IMR-90 (cell line): ENCODE measurements around the gene USP4. TPM values are rescaled to one million over a fixed set of nuclear protein-coding genes. Genes with fewer than 3 reads are reported as not detected.
"Not testable (repeated sequence)": the region's sequence is repeated elsewhere in the genome, so short reads cannot be mapped to it uniquely, and the experiment has no call there.

Experiments used
- ATAC-seq: fragments of 200-7000 bp; cut with Tn5 transposase; 2 replicates; pipeline ENCODE4 v1.9.1; 2020; ENCODE audit warnings: low read depth, mild to moderate bottlenecking, moderate library complexity
- BruUV-seq: library from RNA; stranded (reverse); fragments of 400-500 nt; replicated peaks from 2 replicates; lab custom pipeline; 2021; lab: Mats Ljungman, UMichigan
- CTCF ChIA-PET: fragments of 300-600 bp; formaldehyde crosslinking; extraction: SDS; loops from one replicate; lab custom pipeline; 2021; ENCODE audit warnings: antibody characterized with exemption; lab: Yijun Ruan, JAX
- POLR2A ChIA-PET: fragments of 300-600 bp; sonication (Branson Sonifier 250); formaldehyde crosslinking; loops from one replicate; lab custom pipeline; 2022; ENCODE audit warnings: antibody characterized with exemption; ENCODE audit not compliant: unreplicated experiment; lab: Charles Lee
- DNase-seq: peaks from one replicate; pipeline ENCODE4 v3.0.0; 2013
- H2AFZ ChIP-seq: replicated peaks from 2 replicates; pipeline ENCODE3; 2013; ENCODE audit warnings: low read length, mild to moderate bottlenecking; ENCODE audit not compliant: poor library complexity
- H2AK5ac ChIP-seq: 2 replicates; pipeline ENCODE4 v1.6.1; 2013; ENCODE audit warnings: low read depth, low read length, inconsistent platforms
- H2AK9ac ChIP-seq: replicated peaks from 2 replicates; pipeline ENCODE3; 2013; ENCODE audit warnings: mild to moderate bottlenecking, low read depth, low read length, moderate library complexity; ENCODE audit not compliant: poor library complexity
- H2BK120ac ChIP-seq: 2 replicates; pipeline ENCODE4 v1.6.1; 2013; ENCODE audit warnings: low read depth, low read length, inconsistent platforms
- H2BK15ac ChIP-seq: 3 replicates; pipeline ENCODE4 v1.6.1; 2013; ENCODE audit warnings: low read depth, low read length, inconsistent platforms
- H2BK20ac ChIP-seq: 2 replicates; pipeline ENCODE4 v1.6.1; 2013; ENCODE audit warnings: low read depth, mild to moderate bottlenecking, inconsistent platforms, low read length, moderate library complexity
- H2BK5ac ChIP-seq: 2 replicates; pipeline ENCODE4 v1.6.1; 2013; ENCODE audit warnings: mild to moderate bottlenecking, low read depth, low read length, inconsistent platforms; ENCODE audit not compliant: poor library complexity, severe bottlenecking
- H3K14ac ChIP-seq: replicated peaks from 2 replicates; pipeline ENCODE4 v1.6.1; 2013; ENCODE audit warnings: low read depth, low read length, inconsistent platforms
- H3K18ac ChIP-seq: 2 replicates; pipeline ENCODE4 v1.6.1; 2013; ENCODE audit warnings: low read depth, low read length, control low read depth
- H3K23ac ChIP-seq: 2 replicates; pipeline ENCODE4 v1.6.1; 2013; ENCODE audit warnings: low read depth, low read length, inconsistent platforms
- H3K27ac ChIP-seq: 2 replicates; pipeline ENCODE4 v1.5.1; 2013; ENCODE audit warnings: mild to moderate bottlenecking, control low read depth, low read length; ENCODE audit not compliant: insufficient read depth
- H3K27me3 ChIP-seq: 2 replicates; pipeline ENCODE4 v1.6.1; 2013; ENCODE audit warnings: low read length; ENCODE audit not compliant: control insufficient read depth, insufficient read depth
- H3K36me3 ChIP-seq: 2 replicates; pipeline ENCODE4 v1.6.1; 2013; ENCODE audit warnings: low read length, mixed read lengths; ENCODE audit not compliant: control insufficient read depth, insufficient read depth
- H3K4ac ChIP-seq: 2 replicates; pipeline ENCODE4 v1.6.1; 2013; ENCODE audit warnings: low read depth, low read length, inconsistent platforms
- H3K4me1 ChIP-seq: 2 replicates; pipeline ENCODE4 v1.6.1; 2013; ENCODE audit warnings: low read length, mixed read lengths; ENCODE audit not compliant: control insufficient read depth, insufficient read depth
- H3K4me2 ChIP-seq: 2 replicates; pipeline ENCODE4 v1.6.1; 2013; ENCODE audit warnings: low read depth, mild to moderate bottlenecking, control low read depth, low read length, moderate library complexity
- H3K4me3 ChIP-seq: 2 replicates; pipeline ENCODE4 v1.5.1; 2013; ENCODE audit warnings: low read depth, mild to moderate bottlenecking, control low read depth, low read length, moderate library complexity; ENCODE audit not compliant: insufficient read depth
- H3K56ac ChIP-seq: 2 replicates; pipeline ENCODE4 v1.6.1; 2013; ENCODE audit warnings: low read length, inconsistent platforms; ENCODE audit not compliant: insufficient read depth; ENCODE audit errors: extremely low read depth
- H3K79me1 ChIP-seq, 2 experiments: 2 replicates each; pipeline ENCODE4 v1.6.1; 2013; ENCODE audit warnings: low read length in 2 of 2, inconsistent platforms in 1 of 2, low read depth in 1 of 2
- H3K9ac ChIP-seq: 2 replicates; pipeline ENCODE4 v1.6.1; 2013; ENCODE audit warnings: low read depth, low read length, control low read depth
- H3K9me1 ChIP-seq: 2 replicates; pipeline ENCODE4 v1.6.1; 2013; ENCODE audit warnings: low read length, inconsistent platforms; ENCODE audit not compliant: insufficient read depth
- H3K9me3 ChIP-seq: 2 replicates; pipeline ENCODE4 v1.6.1; 2013; ENCODE audit warnings: low read length; ENCODE audit not compliant: control insufficient read depth, insufficient read depth
- H4K20me1 ChIP-seq: 2 replicates; pipeline ENCODE4 v1.6.1; 2013; ENCODE audit warnings: low read length, inconsistent platforms; ENCODE audit not compliant: insufficient read depth
- H4K5ac ChIP-seq: 2 replicates; pipeline ENCODE4 v1.6.1; 2013; ENCODE audit warnings: mild to moderate bottlenecking, low read depth, low read length, control low read depth
- H4K8ac ChIP-seq, 2 experiments: 2 replicates each; pipeline ENCODE4 v1.6.1; 2013; ENCODE audit warnings: low read depth in 2 of 2, low read length in 2 of 2, control low read depth in 1 of 2, inconsistent platforms in 1 of 2
- H4K91ac ChIP-seq: 2 replicates; pipeline ENCODE4 v1.6.1; 2013; ENCODE audit warnings: low read depth, low read length, inconsistent platforms; ENCODE audit not compliant: insufficient read depth
- WGBS, 2 experiments: methylation state at CpG; one replicate each; pipeline versions ENCODE4 v1.1.5 to v1.1.7; 2013; ENCODE audit warnings: missing lambda C conversion rate in 2 of 2; ENCODE audit not compliant: insufficient read length in 1 of 2; ENCODE audit errors: extremely low coverage in 2 of 2; 5-methylcytosine and 5-hydroxymethylcytosine counted together
- dilution Hi-C: fragments of 300-500 bp; cut with HindIII; formaldehyde crosslinking; loops from one replicate; pipeline ENCODE4 v1.14.3; 2018; ENCODE audit warnings: low sequenced_read_pairs; ENCODE audit not compliant: unreplicated experiment
- in situ Hi-C: fragments of 300-500 bp; cut with MboI; formaldehyde crosslinking; loops from 3 replicates; pipeline ENCODE4 v1.14.3; 2019; ENCODE audit warnings: low sequenced_read_pairs, inconsistent platforms, mixed read lengths
- intact Hi-C: fragments of 100-400 bp; cut with micrococcal nuclease; formaldehyde crosslinking; loops from 2 replicates; pipeline ENCODE4 v1.10.0; 2022
- microRNA-seq, 2 experiments: library from miRNA; stranded (forward) in 1 of 2; unstranded in 1 of 2; fragments of 10-50 nt in 1 of 2; fragments of <30 nt in 1 of 2; gene quantifications in 1 of 2; microRNA quantifications in 1 of 2; one replicate each; pipeline versions ENCODE3 to v1.1.0; 2013 to 2020; ENCODE audit not compliant: insufficient read depth in 1 of 2, insufficient read length in 1 of 2, unreplicated experiment in 1 of 2
- polyA plus RNA-seq, 3 experiments: library from polyadenylated mRNA; depleted of rRNA; stranded (reverse); fragments of >200 nt; gene quantifications; 2 replicates each; pipeline ENCODE4 v1.2.3, GENCODE V29; 2012; ENCODE audit warnings: low replicate concordance in 1 of 3
- small RNA-seq, 5 experiments: library from RNA; depleted of rRNA; stranded (forward); fragments of <200 nt; gene quantifications; one replicate each; pipeline ENCODE3, GENCODE V24; 2012
- total RNA-seq: library from RNA; depleted of rRNA; stranded (reverse); fragments of >200 nt; gene quantifications from 2 replicates; pipeline ENCODE4 v1.2.3, GENCODE V29; 2012; rRNA removed

The USP4 gene
- total and polyA plus RNA-seq, 2 of the 4 experiments (the other 2 are of a cell fraction) = 29.9 to 42.3 TPM

- H3K79me1 ChIP-seq, H3K9ac ChIP-seq, H2BK5ac ChIP-seq, H2AK5ac ChIP-seq, H3K14ac ChIP-seq, BruUV-seq, H4K5ac ChIP-seq, CTCF ChIA-PET, in situ Hi-C loops, H3K4me1 ChIP-seq, H4K8ac ChIP-seq, POLR2A ChIA-PET, H2AFZ ChIP-seq, H2BK20ac ChIP-seq, H3K18ac ChIP-seq, H2BK15ac ChIP-seq, intact Hi-C loops, H3K4me3 ChIP-seq, H3K4me2 ChIP-seq, DNase-seq, H2AK9ac ChIP-seq, H3K27ac ChIP-seq, H3K4ac ChIP-seq, H3K23ac ChIP-seq, H3K9me1 ChIP-seq, H3K56ac ChIP-seq, H2BK120ac ChIP-seq, ATAC-seq, H3K36me3 ChIP-seq, H4K91ac ChIP-seq, H3K27me3 ChIP-seq, H4K20me1 ChIP-seq, dilution Hi-C loops: not testable (repeated sequence)
- 83% methylated on average over 2 of the region's 5 CpGs; no CpG with 5 or more reads in 1 of the 2 experiments for WGBS, 2 experiments
- peaks cover 30% of the 10 kb centered on the region for H3K9me3 ChIP-seq
Observed at GRCh38 chr3:49228817-49229216, 111.0 kb downstream of the USP4 start.

Small RNAs within 50 kb of the gene (microRNA-seq; reads per million reads assigned to microRNA genes)
- gene AC121247.2 (ENCODE audit: insufficient read depth, insufficient read length) (not detected), gene MIR4271 (ENCODE audit: insufficient read depth in 1 of 2, insufficient read length in 1 of 2, unreplicated experiment in 1 of 2) (0 reads per million in 2 experiments), gene RF00019 (ENCODE audit: insufficient read depth, insufficient read length) (not detected)

Small RNAs within 50 kb of the gene (small RNA-seq; reads per million reads assigned to genes)
- gene AC121247.2 (0 reads per million in 5 experiments), gene MIR4271 (0 reads per million in 5 experiments), gene RF00019 (0 reads per million in 5 experiments)

Other genes starting within 250 kb of the USP4 start
- 62.7 and 72.2 TPM in 2 replicates for gene QRICH1, start 246.0 kb downstream of the USP4 start, total RNA-seq
- 77.3 and 79.9 TPM in 2 replicates for gene QRICH1, start 246.0 kb downstream of the USP4 start, polyA plus RNA-seq (2012; rRNA removed)
- 396 and 404 TPM in 2 replicates for gene QARS1, start 235.3 kb downstream of the USP4 start, total RNA-seq
- gene QARS1, start 235.3 kb downstream of the USP4 start, polyA plus RNA-seq (2012; rRNA removed) = 296 and 354 TPM in 2 replicates
- 22.5 and 24.7 TPM in 2 replicates for gene USP19, start 219.2 kb downstream of the USP4 start, total RNA-seq
- 39.7 and 44.0 TPM in 2 replicates for gene USP19, start 219.2 kb downstream of the USP4 start, polyA plus RNA-seq (2012; rRNA removed)
- gene LAMB2, start 207.0 kb downstream of the USP4 start, total RNA-seq = 179 and 213 TPM in 2 replicates
- 526 and 570 TPM in 2 replicates for gene LAMB2, start 207.0 kb downstream of the USP4 start, polyA plus RNA-seq (2012; rRNA removed)
- gene CCDC71, start 173.7 kb downstream of the USP4 start, total RNA-seq = 28.3 and 29.4 TPM in 2 replicates
- gene CCDC71, start 173.7 kb downstream of the USP4 start, polyA plus RNA-seq (2012; rRNA removed) = 35.9 and 38.6 TPM in 2 replicates
- 16.1 and 16.5 TPM in 2 replicates for gene KLHDC8B, start 168.5 kb downstream of the USP4 start, total RNA-seq
- 16.3 and 17.4 TPM in 2 replicates for gene KLHDC8B, start 168.5 kb downstream of the USP4 start, polyA plus RNA-seq (2012; rRNA removed)
- gene C3orf62, start 62.8 kb downstream of the USP4 start, total RNA-seq = 0.83 and 0.90 TPM in 2 replicates
- gene C3orf62, start 62.8 kb downstream of the USP4 start, polyA plus RNA-seq (2012; rRNA removed) = 3.1 and 3.9 TPM in 2 replicates
- gene GPX1, start 18.3 kb upstream of the USP4 start, total RNA-seq = 126 and 128 TPM in 2 replicates
- 680 and 1,004 TPM in 2 replicates for gene GPX1, start 18.3 kb upstream of the USP4 start, polyA plus RNA-seq (2012; rRNA removed)
- gene RHOA, start 71.9 kb upstream of the USP4 start, total RNA-seq = 879 and 897 TPM in 2 replicates
- gene RHOA, start 71.9 kb upstream of the USP4 start, polyA plus RNA-seq (2012; rRNA removed) = 369 and 383 TPM in 2 replicates
- gene TCTA, start 72.4 kb upstream of the USP4 start, total RNA-seq = 12.8 and 15.1 TPM in 2 replicates
- 43.2 and 46.6 TPM in 2 replicates for gene TCTA, start 72.4 kb upstream of the USP4 start, polyA plus RNA-seq (2012; rRNA removed)
- 0.28 and 0.36 TPM in 2 replicates for gene AMT, start 82.4 kb upstream of the USP4 start, total RNA-seq
- gene AMT, start 82.4 kb upstream of the USP4 start, polyA plus RNA-seq (2012; rRNA removed) = 5.0 and 5.5 TPM in 2 replicates
- 2.8 and 3.4 TPM in 2 replicates for gene NICN1, start 89.3 kb upstream of the USP4 start, total RNA-seq
- 8.0 and 11.4 TPM in 2 replicates for gene NICN1, start 89.3 kb upstream of the USP4 start, polyA plus RNA-seq (2012; rRNA removed)
- gene DAG1, start 130.2 kb upstream of the USP4 start, total RNA-seq = 30.8 and 31.0 TPM in 2 replicates
- 40.2 and 41.0 TPM in 2 replicates for gene DAG1, start 130.2 kb upstream of the USP4 start, polyA plus RNA-seq (2012; rRNA removed)
- under 0.01 TPM in 2 replicates for gene BSN, start 214.4 kb upstream of the USP4 start, total RNA-seq
- gene BSN, start 214.4 kb upstream of the USP4 start, polyA plus RNA-seq (2012; rRNA removed) = 0.03 and 0.04 TPM in 2 replicates